ENCODE data around the gene MIER2. TPM values are rescaled to one million over a fixed set of nuclear protein-coding genes. Genes with fewer than 3 reads are reported as not detected.

Gene MIER2, protein sequence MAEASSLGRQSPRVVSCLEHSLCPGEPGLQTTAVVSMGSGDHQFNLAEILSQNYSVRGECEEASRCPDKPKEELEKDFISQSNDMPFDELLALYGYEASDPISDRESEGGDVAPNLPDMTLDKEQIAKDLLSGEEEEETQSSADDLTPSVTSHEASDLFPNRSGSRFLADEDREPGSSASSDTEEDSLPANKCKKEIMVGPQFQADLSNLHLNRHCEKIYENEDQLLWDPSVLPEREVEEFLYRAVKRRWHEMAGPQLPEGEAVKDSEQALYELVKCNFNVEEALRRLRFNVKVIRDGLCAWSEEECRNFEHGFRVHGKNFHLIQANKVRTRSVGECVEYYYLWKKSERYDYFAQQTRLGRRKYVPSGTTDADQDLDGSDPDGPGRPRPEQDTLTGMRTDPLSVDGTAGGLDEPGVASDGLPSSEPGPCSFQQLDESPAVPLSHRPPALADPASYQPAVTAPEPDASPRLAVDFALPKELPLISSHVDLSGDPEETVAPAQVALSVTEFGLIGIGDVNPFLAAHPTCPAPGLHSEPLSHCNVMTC
- 7.9 and 13.5 TPM in 2 replicates for total RNA-seq

GRCh38 chr19:344625-345319 lies at the start of gene MIER2:
TSS of gene MIER2 (minus strand) at chr19:344796. CDS start at chr19:344782, 14 bp downstream.

DNA sequence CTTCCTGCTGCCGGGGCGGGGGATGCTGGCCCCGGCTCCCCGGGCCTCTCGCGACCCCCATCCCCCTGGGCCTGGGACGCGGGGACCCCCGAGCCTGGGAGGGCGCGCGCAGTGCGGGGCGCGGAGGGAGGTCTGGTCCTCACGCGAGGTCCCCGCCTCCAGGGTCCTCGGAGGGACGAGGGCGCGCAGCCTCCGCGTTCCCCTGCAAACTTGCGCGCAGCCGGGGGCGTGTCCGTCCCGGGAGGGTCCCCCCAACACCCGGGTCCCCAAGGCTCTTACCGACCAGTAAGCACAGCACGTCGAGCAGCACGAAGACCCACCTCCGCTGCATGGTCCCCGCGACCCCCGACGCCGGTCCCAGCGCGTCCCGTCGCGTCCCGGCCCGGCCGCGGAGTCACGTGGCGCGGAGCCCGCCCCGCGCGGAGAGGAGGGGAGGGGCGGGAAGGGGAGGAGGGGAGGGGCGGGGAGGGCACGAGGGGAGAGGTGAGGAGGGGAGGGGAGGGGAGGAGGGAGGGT lies 53.5 kb downstream of the MIER2 start, which contains the start of gene PLPP2:
PLPP2 (minus strand) TSS at position 398 of the 516 bp plus-strand sequence; CDS start at position 331, 67 bp downstream.

Other genes starting within 250 kb of the MIER2 start
- gene OR4F17, start 237.7 kb downstream of the MIER2 start, total RNA-seq, result not detected in 2 replicates
- gene PLPP2, start 53.4 kb downstream of the MIER2 start, total RNA-seq, result 56.1 and 62.1 TPM in 2 replicates
- gene C2CD4C, start 64.4 kb upstream of the MIER2 start, total RNA-seq, result 0.42 TPM in 2 replicates
- 0.07 and 0.14 TPM in 2 replicates for gene SHC2, start 116.2 kb upstream of the MIER2 start, total RNA-seq
- gene MADCAM1, start 151.7 kb upstream of the MIER2 start, total RNA-seq, result 0.14 TPM in 1 of 2 replicates, not detected in the other
- 37.6 and 38.8 TPM in 2 replicates for gene TPGS1, start 162.7 kb upstream of the MIER2 start, total RNA-seq
- gene CDC34, start 187.0 kb upstream of the MIER2 start, total RNA-seq, result 94.9 and 162 TPM in 2 replicates
- 0.37 TPM in 1 of 2 replicates, not detected in the other for gene GZMM, start 199.3 kb upstream of the MIER2 start, total RNA-seq
- 634 and 675 TPM in 2 replicates for gene BSG, start 227.8 kb upstream of the MIER2 start, total RNA-seq
- 0.63 and 0.98 TPM in 2 replicates for gene HCN2, start 245.1 kb upstream of the MIER2 start, total RNA-seq

All from airway epithelial cell (primary cell).